GM23248 (cell line): ENCODE data around the gene FBXL3. TPM values are rescaled to one million over a fixed set of nuclear protein-coding genes. Genes with fewer than 3 reads are reported as not detected.

Experiments used
- DNase-seq: peaks from one replicate; pipeline ENCODE4 v3.0.0-alpha.2; 2015
- H2AFZ ChIP-seq: fragments of 200-600 bp; sonication (generic); 2 replicates; pipeline ENCODE4 v1.6.1; 2016; ENCODE audit warnings: antibody characterized with exemption
- H3F3A ChIP-seq: fragments of 200-600 bp; sonication (generic); 2 replicates; pipeline ENCODE4 v1.6.1; 2016; ENCODE audit warnings: mild to moderate bottlenecking, antibody characterized with exemption, mixed run types; ENCODE audit not compliant: insufficient read depth
- H3K27ac ChIP-seq: fragments of 200-600 bp; sonication (generic); 2 replicates; pipeline ENCODE4 v1.5.1; 2016; ENCODE audit warnings: mild to moderate bottlenecking
- H3K27me3 ChIP-seq: fragments of 200-600 bp; sonication (generic); replicated peaks from 2 replicates; pipeline ENCODE4 v1.6.1; 2016; ENCODE audit warnings: mild to moderate bottlenecking; ENCODE audit not compliant: insufficient read depth
- H3K36me3 ChIP-seq: fragments of 200-600 bp; sonication (generic); 2 replicates; pipeline ENCODE4 v1.6.1; 2016; ENCODE audit warnings: low read depth, mild to moderate bottlenecking
- H3K4me1 ChIP-seq: fragments of 200-600 bp; sonication (generic); 2 replicates; pipeline ENCODE4 v1.6.1; 2016; ENCODE audit warnings: mild to moderate bottlenecking; ENCODE audit not compliant: insufficient read depth
- H3K4me2 ChIP-seq: fragments of 200-600 bp; sonication (generic); one replicate; pipeline ENCODE4 v1.6.1; 2016; ENCODE audit warnings: mild to moderate bottlenecking; ENCODE audit not compliant: unreplicated experiment
- H3K4me3 ChIP-seq: fragments of 200-600 bp; sonication (generic); 2 replicates; pipeline ENCODE4 v1.5.1; 2016; ENCODE audit warnings: mild to moderate bottlenecking
- H3K79me2 ChIP-seq: fragments of 200-600 bp; sonication (generic); 2 replicates; pipeline ENCODE4 v1.6.1; 2016; ENCODE audit warnings: mild to moderate bottlenecking; ENCODE audit not compliant: insufficient read depth
- H3K9ac ChIP-seq: fragments of 200-600 bp; sonication (generic); 2 replicates; pipeline ENCODE4 v1.6.1; 2016; ENCODE audit warnings: mild to moderate bottlenecking
- H3K9me2 ChIP-seq: fragments of 200-600 bp; sonication (generic); 2 replicates; pipeline ENCODE4 v1.6.1; 2016; ENCODE audit warnings: mixed run types, mild to moderate bottlenecking, moderate library complexity; ENCODE audit not compliant: insufficient read depth
- H3K9me3 ChIP-seq: fragments of 200-600 bp; sonication (generic); one replicate; pipeline ENCODE4 v1.6.1; 2017; ENCODE audit warnings: low read depth
- H4K20me1 ChIP-seq: fragments of 200-600 bp; sonication (generic); 2 replicates; pipeline ENCODE4 v1.6.0; 2016; ENCODE audit not compliant: insufficient read depth
- EZH2 ChIP-seq: fragments of 200-600 bp; sonication (generic); IDR thresholded peaks from 2 replicates; pipeline ENCODE4 v1.6.1; 2018; ENCODE audit warnings: antibody characterized with exemption, mild to moderate bottlenecking; ENCODE audit not compliant: insufficient read depth, poor library complexity, severe bottlenecking
- EZH2phosphoT487 ChIP-seq: fragments of 200-600 bp; sonication (generic); IDR thresholded peaks from 2 replicates; pipeline ENCODE4 v1.6.1; 2018; ENCODE audit warnings: antibody characterized with exemption, moderate library complexity, mild to moderate bottlenecking, low read depth; ENCODE audit not compliant: insufficient read depth
- WGBS, 2 experiments: methylation state at CpG; one replicate each; pipeline ENCODE4 v1.1.6; 2015 to 2017; ENCODE audit warnings: low lambda C conversion rate in 2 of 2, low coverage in 1 of 2; ENCODE audit errors: missing lambda C conversion rate in 2 of 2; 5-methylcytosine and 5-hydroxymethylcytosine counted together
- in situ Hi-C: fragments of 300-500 bp; cut with MboI; formaldehyde crosslinking; loops from 2 replicates; pipeline ENCODE4 v1.15.0; 2020
- polyA plus RNA-seq: library from polyadenylated mRNA; unstranded; fragments of >200 nt; fragmentation: Nextera tagmentation; extraction: Ambion mirVana; gene quantifications from 2 replicates; pipeline ENCODE4 v1.2.1, GENCODE V29; 2016
- total RNA-seq: library from RNA; depleted of rRNA; stranded (reverse); fragments of >200 nt; shearing (Covaris generic); gene quantifications from 2 replicates; pipeline ENCODE4 v1.2.3, GENCODE V29; 2014; rRNA removed

Gene FBXL3, protein sequence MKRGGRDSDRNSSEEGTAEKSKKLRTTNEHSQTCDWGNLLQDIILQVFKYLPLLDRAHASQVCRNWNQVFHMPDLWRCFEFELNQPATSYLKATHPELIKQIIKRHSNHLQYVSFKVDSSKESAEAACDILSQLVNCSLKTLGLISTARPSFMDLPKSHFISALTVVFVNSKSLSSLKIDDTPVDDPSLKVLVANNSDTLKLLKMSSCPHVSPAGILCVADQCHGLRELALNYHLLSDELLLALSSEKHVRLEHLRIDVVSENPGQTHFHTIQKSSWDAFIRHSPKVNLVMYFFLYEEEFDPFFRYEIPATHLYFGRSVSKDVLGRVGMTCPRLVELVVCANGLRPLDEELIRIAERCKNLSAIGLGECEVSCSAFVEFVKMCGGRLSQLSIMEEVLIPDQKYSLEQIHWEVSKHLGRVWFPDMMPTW
- total RNA-seq (76.1 and 83.1 TPM in 2 replicates), polyA plus RNA-seq (44.8 and 45.1 TPM in 2 replicates)

DNA sequence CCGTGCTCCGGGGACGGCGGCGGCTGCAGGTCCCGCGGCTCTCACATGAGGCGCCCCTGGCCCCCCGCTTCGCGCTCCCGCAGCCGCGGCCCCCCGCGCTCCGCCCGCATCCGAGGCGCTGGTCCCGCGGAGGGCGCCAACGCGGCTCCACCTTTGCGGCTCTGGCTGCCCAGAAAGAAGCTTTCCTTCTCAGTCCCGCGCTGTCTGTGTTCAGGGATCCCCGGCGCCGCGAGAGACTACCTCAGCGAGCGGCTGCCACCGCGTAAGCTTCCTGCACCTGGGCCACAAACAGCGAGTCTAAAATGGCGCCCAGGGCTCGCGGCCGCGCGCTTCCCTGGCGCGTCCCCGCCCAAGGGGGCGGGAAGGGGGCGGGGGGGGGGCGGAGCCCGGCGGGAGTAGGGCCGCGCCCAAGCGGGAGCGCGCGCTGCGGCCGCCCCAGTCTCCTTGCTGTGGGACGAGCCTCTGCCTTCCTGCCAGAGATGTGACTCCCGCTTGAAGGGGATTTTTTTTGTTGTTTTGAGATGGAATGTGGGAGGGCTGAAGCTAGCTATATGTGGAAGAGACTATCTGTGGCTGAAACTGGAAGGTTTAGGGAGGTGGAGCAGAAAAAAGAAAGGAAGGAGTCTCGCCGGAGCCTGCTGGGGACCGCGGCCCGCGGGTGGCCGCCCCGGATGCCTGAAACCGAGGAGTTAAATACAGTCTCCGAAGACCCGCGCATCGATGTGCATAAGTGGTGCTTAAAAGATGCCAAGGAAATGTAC, at the start of gene FBXL3:
Gene FBXL3, minus strand, starts transcription at position 299 of the 761 bp plus-strand sequence. CDS start 5,299 bp downstream, outside the sequence.
- Histone ChIP-seq H3K9me3 (no peaks in the 10 kb centered on the region), H2AFZ (peak within 1 kb of the TSS; percentile 92), H3K79me2 (peaks cover 54% of the 10 kb centered on the region), H3K9me2 (no peaks in the 10 kb centered on the region), H4K20me1 (peaks cover 20% of the 10 kb centered on the region; the same call in 1 of the 2 replicates), H3K27ac (peak within 1 kb of the TSS; percentile 95), H3F3A (peaks cover 29% of the 10 kb centered on the region), H3K4me3 (peak within 1 kb of the TSS; percentile 93), H3K4me2 (peak within 1 kb of the TSS; percentile 100), H3K4me1 (peaks cover 39% of the 10 kb centered on the region), H3K9ac (peak within 1 kb of the TSS; percentile 99), H3K36me3 (no peaks in the 10 kb centered on the region), H3K27me3 (no peaks in the 10 kb centered on the region)
- 1% methylated on average over 49 to 60 of the region's 74 CpGs for WGBS, 2 experiments
- DNase-seq: peak; percentile 94
- in situ Hi-C loops: no loop called here
- TF ChIP-seq EZH2: no peak
- TF ChIP-seq EZH2phosphoT487: no peak

DNA sequence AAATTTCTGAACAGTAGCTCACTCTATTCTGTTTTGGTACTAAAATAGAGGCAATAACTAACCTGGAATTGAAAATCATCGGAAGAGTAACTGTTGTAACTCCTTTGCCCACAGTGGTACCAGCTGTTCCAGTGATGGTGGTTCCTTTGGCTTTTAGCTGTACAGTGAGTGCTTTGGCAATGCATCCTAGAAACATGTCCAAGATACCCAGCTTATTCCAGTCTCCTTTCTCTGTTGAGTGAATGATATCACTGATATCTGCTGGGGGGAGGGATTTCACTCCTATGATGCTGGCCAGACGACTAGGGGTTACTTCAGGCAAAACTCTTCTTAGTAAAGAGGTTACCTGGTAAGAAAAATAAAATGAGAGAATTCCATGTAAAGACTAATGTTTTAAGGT, 40.6 kb upstream of the FBXL3 start:
- H3K4me3 ChIP-seq: no peak overlapping the region
- 0 out of 2 replicates have a peak, but pooled peaks cover 7% of the 10 kb centered on the region for H3F3A ChIP-seq
- no peak overlapping the region for H3K27ac ChIP-seq
- H3K4me1 ChIP-seq: no peaks in the 10 kb centered on the region
- H3K9me2 ChIP-seq: no peaks in the 10 kb centered on the region
- TF ChIP-seq EZH2 (no peak), EZH2phosphoT487 (no peak)
- no peaks in the 10 kb centered on the region for H3K79me2 ChIP-seq
- no peaks in the 10 kb centered on the region for H3K9me3 ChIP-seq
- H3K27me3 ChIP-seq: no peaks in the 10 kb centered on the region
- H3K4me2 ChIP-seq: no peak overlapping the region
- in situ Hi-C loops: no loop called here
- no peak for DNase-seq
- 88 to 89% methylated on average over 2 of the region's 2 CpGs for WGBS, 2 experiments
- no peaks in the 10 kb centered on the region for H4K20me1 ChIP-seq
- no peak overlapping the region for H3K9ac ChIP-seq
- peaks cover 46% of the 10 kb centered on the region for H3K36me3 ChIP-seq
- H2AFZ ChIP-seq: no peak overlapping the region

DNA sequence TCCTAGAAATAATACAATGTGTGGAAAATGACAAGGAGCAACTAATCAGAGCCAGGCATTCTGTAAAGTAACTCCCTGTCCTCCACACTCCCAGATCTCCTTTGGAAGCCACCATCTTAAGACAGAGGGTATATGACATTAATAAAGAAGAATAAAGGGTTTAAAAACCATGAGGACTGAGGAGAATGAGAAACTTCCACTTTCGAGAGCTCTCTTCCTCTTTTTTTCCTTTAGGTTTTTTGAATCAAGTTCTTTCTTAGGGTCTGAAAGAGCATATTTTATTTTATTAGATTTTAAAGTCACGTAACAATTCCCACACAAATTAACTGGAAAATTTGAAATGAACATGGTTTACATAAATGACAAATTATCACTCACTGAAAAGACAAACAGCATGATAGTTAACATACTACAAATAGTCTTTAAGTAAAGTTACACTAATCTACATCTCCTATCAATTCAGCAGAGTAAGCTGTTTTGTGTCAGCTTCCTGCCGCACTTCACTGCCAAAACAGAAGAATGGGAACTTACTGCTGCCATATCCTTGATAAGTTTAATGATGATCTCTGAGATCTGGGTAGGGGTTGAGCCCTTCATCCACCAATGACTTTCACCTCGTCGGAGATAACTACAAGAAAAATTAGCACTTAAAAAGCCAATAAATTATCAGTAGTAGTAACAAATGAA, 38.6 kb upstream of the FBXL3 start:
- in situ Hi-C loops: no loop called here
- no peaks in the 10 kb centered on the region for H3K79me2 ChIP-seq
- 0 out of 2 replicates have a peak, but pooled peaks cover 9% of the 10 kb centered on the region for H3F3A ChIP-seq
- H3K9me3 ChIP-seq: no peaks in the 10 kb centered on the region
- WGBS, 2 experiments: 86 to 90% methylated on average over 5 of the region's 5 CpGs
- no peak overlapping the region for H3K4me3 ChIP-seq
- no peaks in the 10 kb centered on the region for H3K27me3 ChIP-seq
- no peak overlapping the region for H3K4me2 ChIP-seq
- H4K20me1 ChIP-seq: no peaks in the 10 kb centered on the region
- no peaks in the 10 kb centered on the region for H3K9me2 ChIP-seq
- H2AFZ ChIP-seq: no peak overlapping the region
- H3K4me1 ChIP-seq: peaks cover 7% of the 10 kb centered on the region
- DNase-seq: no peak
- peaks cover 59% of the 10 kb centered on the region for H3K36me3 ChIP-seq
- H3K9ac ChIP-seq: no peak overlapping the region
- H3K27ac ChIP-seq: no peak overlapping the region
- TF ChIP-seq EZH2 (no peak), EZH2phosphoT487 (no peak)

DNA sequence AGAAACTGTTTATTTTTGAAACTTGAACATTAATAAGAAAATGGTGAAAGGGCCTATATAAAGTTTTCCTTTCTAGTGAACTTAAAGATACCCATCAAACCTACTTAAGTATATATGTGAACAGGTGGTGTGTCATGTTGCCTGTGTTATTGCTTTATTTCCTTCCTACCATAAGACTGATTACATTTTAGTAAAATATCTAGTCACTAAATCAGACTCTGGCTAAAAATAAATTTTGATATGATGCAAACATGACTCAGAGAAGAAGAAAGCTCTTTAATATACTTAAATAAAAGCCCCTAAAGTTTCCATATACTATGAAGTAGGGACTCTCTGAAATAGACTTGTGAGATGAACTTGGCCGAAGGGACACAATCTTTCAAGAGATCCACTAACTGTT, 35.1 kb upstream of the FBXL3 start:
- in situ Hi-C loops: no loop called here
- H3K27me3 ChIP-seq: no peaks in the 10 kb centered on the region
- H2AFZ ChIP-seq: no peak overlapping the region
- no peak for TF ChIP-seq EZH2
- TF ChIP-seq EZH2phosphoT487: no peak
- no peaks in the 10 kb centered on the region for H3K9me2 ChIP-seq
- H4K20me1 ChIP-seq: no peaks in the 10 kb centered on the region
- H3K9ac ChIP-seq: no peak overlapping the region
- H3K9me3 ChIP-seq: no peaks in the 10 kb centered on the region
- H3K79me2 ChIP-seq: no peaks in the 10 kb centered on the region
- peaks cover 7% of the 10 kb centered on the region for H3K4me1 ChIP-seq
- peak; percentile 30 for DNase-seq
- H3K36me3 ChIP-seq: peaks cover 58% of the 10 kb centered on the region
- WGBS, 2 experiments: 97 to 100% methylated on average over 1 of the region's 1 CpG
- H3K4me2 ChIP-seq: no peak overlapping the region
- H3K27ac ChIP-seq: no peak overlapping the region
- H3K4me3 ChIP-seq: no peak overlapping the region
- 0 out of 2 replicates have a peak, but pooled peaks cover 9% of the 10 kb centered on the region for H3F3A ChIP-seq
